NK-92 treated with Interleukin-12 subunit alpha and Interleukin-12 subunit beta, amount 100 ng/mL, for 24 hours (cell line): ENCODE measurements around the gene ENTR1.
"Not testable (repeated sequence)": the region's sequence is repeated elsewhere in the genome, so short reads cannot be mapped to it uniquely, and the experiment has no call there.

Experiments
- DNase-seq: peaks from one replicate; lab custom pipeline; 2025; lab: John Stamatoyannopoulos, UW

The ENTR1 gene

DNA sequence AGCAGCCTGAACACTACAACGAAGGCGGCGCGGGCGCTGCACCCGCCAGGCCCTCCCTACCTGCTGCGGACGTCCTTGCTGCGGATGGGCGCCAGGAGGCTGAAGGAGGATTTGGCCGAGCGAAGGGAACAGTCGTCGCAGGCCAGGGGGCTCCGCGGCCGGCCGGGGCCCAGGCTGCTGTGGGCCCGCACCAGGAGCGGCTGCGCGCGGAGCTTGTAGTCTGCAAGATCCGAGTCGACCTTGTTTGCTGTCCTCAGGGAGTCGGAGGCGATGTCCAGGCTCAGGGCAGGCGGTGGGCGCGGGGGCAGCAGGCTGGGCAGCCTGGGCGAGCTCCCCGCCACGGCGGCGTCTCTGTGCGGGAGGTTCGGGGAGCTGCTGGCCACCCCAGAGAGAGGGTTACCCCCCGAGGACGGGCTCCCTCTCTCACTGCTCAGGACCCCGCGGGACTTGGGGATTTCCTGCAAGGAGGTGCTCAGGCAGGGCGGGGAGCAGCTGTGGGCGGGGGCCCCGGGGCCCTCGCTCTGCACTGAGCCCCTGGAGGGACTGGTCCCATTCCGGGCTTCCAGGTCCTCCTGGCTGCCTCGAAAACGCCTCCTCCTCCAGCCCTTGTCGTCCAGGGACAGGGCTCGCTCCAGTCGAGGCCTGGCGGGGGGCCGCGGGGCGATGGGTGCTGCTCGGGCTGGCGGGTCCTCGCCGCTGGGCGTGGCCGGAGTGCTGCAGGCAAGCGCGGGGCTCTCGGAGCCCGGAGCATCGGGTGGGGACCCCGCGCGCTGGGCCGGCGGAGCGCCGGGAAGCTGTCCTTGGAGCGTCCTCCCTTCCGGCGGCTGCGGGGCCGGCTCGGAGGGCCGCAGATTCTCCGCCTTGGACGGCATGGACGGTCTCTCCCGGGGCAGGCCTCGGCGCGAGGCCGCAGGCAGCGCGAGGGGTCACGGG is 28.4 kb upstream of the ENTR1 start:
- no peak for DNase-seq

DNA sequence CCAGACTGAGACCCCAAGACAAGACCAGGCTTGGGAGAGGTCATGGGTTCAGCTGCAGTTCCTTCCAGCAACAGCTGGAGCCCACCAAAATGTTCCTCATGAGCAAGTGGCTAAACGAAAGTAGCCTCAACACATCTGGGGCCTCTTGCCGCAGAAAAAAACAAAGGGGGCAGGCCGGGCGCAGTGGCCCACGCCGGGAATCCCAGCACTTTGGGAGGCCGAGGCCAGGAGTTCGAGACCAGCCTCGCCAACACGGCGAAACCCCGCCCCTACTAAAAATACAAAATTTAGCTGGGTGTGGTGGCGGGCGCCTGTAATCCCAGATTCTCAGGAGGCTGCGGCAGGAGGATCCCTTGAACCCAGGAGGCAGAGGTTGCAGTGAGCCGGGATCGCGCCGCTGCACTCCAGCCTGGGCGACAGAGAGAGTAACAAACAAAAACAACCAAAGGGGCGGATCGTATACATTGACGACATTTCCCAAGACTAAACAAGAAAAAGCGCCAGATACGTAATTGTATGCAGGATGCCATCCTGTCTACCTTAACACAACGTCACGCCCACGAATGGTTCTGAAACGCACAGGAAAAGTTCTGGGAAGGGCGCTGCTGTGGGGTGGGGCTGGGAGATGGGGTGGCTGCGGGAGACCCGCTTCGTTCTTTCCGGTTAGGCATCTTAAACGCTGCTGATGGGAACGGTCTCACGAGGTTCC is 27.6 kb upstream of the ENTR1 start:
- DNase-seq, result no peak

DNA sequence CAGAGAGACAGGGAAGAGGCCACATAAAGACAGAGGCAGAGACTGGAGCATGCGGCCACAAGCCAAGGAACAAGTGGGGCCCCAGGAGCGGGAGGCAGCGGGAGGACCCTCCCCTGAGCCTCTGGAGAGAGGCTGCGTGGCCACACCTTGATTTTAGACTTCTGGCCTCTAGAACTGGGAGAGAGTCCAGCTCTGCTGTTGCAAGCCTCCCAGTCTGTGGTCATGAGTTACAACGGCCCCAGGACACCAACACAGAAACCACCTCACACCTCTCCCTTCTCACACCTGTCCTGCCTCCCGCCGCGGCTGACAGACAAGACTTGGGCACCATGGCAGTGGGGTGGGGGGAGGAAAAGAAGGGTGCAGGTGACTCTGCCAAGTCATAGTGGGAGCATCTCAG is 27.0 kb upstream of the ENTR1 start:
- DNase-seq, result no peak

DNA sequence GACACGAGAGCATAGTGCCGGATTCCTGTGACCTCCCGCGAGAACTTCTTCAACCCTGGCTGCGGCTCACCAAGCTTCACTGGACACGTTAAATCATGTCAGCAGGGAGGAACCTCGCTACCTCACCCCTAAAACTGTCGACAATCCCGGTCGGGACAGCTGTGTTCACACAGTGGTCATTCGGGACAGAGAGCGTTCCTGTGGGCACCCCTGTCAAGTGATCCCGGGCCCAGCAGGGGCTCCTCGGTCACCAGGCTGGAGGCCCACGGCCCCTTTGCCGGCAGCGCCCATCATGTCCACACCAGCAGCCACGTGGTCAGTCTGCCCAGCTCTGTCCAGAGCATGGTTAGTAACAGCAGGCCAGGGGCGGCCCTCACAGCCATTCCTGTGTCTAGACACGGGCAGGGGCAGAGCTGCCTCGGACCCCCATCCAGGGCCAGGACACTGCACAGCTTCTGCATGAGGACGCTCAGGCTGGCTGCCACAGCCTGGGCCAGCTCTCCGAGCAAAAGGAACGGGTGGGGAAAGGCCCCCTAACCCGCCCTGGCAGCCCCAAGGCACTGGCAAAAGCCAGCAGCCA is 25.7 kb upstream of the ENTR1 start:
- no peak for DNase-seq

DNA sequence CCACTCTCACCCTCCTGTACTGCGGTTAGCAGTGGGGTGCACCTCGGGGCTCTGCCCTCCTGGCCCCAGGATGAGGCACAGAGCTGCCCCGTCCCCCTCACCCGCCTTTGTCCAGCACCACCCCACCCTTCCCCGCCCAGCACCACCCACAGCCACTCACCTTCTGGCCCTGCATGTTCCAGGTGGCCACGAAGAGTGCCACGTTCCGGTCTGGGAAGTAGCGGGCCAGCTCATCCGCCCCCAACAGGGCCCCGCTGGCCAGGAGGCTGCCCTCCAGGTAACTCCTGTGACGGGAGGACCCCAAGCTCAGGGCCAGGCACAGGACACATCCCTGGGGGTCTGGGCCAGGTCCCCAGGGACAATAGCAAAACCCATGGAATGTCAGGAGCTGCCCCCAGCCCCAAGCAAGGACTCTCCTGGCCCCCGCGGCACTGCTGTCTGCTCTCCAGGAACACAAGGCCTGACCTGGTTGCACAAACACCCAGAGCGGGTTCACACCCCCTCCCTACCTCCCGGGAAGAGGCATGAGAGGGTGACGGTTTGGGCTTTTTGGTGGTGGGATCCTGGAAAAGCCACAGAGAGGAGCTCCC is 24.3 kb upstream of the ENTR1 start:
- DNase-seq, result no peak

DNA sequence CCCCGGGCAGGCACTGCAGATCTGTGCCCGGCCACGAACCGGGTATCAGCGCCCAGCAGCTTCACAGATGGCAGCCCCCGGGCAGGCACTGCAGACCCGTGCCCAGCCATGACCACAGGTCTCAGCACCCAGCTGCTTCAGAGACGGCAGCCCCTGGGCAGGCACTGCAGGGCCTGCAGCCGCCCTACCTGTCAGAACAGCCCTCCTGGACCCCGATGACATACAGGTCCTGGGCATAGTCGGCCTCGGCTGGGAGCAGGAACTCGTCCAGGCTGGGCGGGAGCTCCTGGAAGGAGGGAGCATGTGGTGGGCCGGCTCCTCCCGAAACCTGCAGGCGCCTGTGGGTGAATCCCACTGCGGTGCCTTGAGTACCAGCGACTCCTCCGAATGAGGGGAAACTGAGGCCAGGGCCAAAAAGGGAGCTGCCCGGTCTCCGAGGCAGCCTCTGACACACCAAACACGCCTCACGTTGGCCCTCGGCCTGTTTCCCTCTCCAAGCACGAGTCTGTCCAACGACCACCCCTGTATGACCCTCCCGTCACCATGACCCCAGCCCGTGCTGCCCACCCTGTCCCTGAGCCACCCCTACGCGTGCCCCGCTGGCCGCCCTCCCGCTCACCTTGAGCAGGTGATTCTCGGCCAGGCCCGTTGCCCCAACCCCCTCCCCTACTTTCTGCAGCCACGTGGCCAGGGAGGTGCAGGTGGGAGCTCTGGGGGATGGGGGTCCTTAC is 23.6 kb upstream of the ENTR1 start:
- no peak for DNase-seq

DNA sequence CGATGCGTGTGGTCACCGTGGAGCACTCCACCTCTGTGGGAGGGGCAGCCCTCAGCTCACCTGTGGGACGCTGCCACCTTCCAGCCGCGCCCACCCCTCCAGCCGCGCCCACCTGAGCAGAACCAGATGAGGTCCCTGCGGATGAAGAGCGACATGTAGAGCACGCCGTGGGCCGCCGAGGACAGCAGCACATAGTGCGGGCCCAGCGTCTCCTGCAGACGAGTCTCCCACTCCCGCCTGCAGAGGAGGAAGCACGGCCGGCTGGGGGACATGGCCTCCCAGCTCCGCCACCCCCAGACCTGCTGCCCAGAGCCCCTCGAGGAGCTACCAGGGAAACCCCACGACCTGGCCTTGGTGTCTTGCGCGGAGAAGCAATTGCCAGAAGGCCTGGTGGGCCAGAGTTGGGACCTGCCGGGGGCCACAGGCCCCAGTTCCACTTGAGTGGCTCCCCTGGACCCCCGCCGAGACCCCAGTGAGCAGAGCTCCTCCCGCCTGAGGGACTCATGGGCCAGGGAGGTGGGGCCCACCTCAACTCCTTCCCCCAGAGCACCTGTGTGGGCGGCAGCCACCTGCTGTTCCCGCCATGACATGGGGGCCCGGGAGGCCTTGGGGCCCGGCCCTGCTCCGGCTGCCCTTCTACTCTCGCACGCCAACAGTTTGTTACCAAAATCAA is 22.8 kb upstream of the ENTR1 start:
- no peak for DNase-seq

DNA sequence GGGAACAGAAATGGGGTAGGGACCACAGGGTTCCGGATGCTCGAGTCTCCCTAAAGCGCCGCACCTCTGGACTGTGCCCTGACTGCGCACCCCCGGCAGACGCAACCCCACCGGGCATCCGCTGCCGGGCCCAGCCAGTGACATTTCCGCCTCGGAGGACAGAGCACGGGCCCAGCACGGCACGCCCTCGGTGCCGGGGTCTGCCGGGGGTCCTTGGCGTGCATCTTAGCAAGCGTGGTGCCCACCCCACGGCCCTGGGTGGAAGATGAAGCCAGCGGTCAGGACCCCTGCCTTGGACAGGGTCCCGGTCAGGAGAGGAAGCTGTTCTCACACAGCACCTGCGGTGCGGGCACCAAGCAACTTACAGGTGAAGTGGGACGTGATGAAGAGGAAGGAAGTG is 22.2 kb upstream of the ENTR1 start:
- DNase-seq, result no peak

DNA sequence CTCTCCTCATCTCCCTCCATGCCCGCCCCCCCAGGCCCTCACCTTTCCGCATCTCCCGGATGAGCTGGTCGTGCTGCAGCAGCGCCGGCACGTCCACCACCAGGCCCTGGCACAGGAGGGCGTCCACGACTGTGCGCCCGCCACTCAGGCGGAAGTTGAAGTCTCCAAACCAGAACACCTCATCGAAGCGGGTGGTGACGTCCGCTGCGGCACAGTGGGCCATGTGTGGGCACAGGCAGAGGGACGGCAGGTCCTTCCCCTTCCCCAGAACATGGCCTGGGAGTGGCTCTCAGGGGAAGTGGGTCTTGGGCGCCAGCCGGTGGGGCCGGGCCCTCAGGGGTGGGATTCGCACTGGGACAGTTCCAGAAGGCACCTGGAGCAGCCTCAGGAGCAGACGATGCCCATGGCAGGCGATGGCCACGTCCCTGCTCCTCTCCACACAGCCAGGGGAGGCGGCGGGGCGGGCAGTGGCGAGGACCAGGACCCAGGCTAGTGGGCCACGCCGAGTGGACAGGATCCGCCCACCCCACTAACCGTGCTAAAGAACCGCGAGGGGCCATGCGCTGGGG is 21.5 kb upstream of the ENTR1 start:
- no peak for DNase-seq

DNA sequence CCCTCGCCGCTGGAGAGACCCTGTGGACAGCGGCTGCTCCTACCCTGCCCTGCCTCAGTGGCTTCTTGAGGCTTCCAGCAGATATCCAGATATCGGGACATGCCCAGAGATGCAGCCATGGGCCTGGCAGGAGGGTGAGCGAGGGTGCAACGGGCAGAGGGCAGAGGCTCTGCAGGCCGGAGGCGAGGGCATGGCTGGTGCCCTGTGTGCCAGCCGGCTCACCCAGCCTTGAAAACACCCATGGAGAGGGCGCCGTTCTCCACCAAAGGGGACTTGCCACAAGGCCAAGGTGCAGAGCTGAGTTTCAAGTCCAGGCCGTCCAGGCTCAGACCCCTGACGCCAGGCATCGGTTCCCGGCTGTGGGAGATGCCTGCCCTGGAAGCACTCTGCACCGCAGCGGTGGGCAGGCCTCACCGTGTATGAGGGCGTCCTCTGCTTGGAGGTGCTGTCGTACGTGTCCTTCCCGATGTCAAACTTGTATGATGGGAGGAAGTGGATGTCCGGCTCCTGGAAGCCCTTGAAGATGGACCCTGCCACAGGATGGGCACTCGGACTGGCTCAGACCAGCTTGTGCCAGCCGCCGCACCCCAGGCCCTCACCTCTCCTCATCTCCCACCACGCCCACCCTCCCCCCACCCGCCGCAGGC is 20.3 kb upstream of the ENTR1 start:
- DNase-seq, result no peak

DNA sequence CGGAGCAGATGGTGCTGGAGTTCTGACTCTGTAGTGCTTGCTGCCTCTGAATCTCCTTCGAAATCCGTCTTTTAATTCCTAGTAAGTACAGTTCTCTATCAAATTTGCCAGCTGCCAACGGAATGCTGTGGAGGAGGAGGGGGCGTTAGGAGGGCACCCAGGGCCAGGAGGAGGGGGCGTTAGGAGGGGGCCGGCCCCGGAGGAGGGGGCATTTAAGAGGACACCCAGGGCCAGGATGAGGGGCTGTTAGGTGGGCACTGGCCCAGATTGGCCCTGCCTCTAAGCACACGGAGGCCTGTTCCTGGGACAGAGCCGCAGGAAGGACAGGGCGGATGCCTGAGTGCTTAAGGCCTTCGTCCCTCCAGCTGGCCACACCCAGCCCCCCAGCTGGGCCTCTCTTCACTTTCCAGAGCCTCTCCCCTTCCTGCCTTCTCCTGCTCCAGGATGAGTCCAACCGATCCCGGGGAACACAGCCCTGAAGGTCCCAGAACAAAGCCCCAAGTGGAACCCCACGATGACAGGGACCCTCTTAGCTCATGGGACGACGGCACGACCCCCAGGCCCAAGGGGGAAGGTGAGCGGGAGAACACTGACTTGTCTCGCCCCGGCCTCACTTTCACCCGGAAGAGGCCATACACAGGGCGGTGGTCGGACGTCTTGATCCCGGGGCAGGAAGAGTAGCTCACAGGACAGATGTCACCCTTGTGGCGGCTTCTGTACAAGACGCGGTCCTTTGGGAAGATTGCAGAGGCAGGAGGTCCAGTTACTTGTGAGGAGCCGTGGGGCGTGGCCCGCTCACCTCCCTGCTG is 19.5 kb upstream of the ENTR1 start:
- DNase-seq, result no peak

DNA sequence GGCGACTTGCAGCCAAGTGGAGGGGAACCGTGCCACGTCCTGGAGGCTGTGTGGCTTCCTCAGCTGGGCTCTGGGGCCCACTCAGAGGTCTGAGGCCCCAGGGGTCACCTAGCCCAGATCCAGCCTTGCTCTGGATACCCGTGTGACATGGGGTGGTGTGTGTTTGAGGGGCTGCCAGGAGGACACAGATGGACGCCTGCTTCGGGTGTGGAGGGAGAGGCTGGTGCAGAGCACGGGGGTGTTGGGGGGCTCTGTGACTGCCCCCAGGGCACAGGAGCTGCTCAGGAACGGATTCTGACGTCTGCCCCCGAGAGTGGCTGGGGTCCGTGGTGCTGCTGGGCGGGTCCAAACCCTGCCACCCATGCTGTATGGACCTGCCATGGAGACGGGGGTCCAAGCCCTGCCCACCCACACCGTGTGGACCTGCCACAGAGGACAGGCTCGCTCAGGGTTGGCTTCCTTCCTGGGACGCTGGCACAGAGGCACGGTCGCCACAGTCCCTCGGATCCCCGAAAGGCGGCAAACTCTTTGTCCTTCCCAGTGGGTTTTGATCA is 18.7 kb upstream of the ENTR1 start:
- DNase-seq, result no peak

DNA sequence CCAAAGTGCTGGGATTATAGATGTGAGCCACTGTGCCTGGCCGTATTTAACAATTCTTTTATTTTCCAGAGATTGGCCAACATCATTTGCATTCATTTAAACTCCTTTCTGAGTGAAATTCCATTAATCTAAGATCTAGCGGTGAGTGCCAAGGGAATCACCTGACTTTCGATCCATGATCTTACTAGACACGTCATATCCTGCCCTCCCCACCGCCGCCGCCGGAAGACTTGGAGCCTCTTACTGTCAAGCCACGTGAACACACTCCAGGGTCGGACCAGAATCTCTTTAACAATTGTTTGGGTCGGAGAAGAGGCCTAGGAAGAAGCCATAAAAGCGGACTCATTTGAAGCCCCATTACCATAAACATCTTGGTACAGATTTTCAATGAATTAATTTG is 16.4 kb upstream of the ENTR1 start:
- DNase-seq, result no peak

DNA sequence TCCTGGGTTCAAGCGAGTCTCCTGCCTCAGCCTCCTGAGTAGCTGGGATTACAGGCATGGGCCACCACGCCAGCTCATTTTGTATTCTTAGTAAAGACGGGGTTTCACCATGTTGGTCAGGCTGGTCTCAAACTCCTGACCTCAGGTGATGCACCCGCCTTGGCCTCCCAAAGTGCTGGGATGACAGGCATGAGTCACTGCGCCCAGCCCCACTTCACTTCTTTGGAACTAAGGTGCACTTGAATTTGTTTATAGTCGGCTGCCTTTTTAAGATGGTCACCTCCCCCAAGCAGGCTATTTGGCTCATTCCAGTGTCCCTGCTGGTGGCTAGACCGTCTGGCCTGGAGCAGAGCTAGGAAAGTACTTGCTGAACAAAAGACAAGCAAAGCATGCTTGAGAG is 15.0 kb upstream of the ENTR1 start:
- DNase-seq, result not testable (repeated sequence)

DNA sequence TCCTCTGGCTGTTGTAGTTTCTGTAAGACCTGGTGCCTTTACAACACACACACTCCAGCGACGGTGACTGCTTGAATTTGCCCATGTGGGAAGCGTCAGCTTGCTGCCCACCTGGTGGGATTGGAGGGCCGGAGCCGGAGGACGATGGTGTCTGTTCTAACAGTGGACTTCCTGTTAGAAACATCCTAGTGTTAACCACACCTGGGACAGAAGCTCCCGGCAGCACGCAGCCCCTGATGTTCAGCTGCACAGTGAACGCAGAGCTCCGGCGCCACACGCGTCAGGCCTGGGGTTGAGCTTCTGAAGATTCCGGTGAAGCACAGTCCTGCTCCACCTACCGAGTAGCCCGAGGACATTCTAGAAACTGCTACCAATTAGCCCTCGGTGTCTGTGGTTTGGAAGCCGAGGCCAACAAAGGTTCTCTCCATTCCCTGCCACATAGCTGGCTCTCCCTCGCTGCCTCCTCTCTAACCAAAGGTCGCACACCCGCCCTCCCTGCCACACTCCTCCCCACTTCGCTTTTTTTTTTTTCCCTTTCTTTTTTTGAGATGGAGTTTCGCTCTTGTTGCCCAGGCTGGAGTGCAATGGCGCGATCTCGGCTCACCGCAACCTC is 14.4 kb upstream of the ENTR1 start:
- DNase-seq, result no peak

DNA sequence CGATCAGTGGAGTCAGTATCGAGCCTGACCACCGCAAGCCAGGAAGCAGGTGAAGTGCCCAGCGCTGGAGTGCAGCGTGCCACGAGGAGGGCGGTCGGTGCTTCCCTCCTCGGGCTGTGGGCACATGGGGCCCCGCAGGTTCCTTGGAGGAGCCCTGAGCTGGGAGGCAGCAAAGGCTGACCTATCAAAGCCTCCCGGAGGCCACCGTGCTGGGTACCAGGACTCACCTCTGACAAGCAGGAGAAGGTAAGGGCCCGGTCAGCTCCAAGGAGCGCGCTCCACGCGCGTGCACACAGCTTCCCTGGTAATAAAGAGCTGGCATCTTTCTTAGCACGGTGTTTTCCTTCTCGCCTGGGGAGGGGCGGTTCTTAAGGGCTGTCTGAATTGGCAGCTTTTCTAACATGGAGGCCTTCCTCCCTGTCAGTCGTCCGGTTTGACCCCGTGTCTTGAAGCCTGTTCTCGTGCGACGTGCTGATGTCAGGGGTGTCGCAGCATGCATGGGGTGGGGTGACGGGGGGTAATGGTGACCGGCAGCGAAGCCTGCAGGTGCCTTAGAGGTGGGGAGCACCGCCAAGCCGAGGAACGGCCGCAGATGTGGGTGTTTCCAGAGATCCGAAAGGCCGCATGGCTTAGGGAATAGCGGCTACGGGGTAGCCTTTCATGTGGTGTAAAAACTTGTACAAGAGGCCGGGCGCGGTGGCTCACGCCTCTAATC is 13.2 kb upstream of the ENTR1 start:
- DNase-seq, result no peak

DNA sequence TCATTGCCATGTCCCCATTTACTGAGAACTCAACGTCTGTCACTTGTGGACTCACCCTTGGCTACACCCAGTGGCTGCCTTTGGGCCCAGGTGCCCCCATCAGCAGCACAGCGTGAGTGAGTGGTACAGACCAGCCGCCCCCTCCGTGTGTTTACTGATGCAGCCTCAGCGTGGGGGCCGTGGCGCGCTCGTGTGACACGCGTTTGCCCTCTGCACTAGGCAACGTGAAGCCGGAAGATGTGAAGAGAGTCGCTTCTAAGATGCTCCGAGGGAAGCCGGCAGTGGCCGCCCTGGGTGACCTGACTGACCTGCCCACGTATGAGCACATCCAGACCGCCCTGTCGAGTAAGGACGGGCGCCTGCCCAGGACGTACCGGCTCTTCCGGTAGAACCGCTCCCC is 12.5 kb upstream of the ENTR1 start:
- no peak for DNase-seq

DNA sequence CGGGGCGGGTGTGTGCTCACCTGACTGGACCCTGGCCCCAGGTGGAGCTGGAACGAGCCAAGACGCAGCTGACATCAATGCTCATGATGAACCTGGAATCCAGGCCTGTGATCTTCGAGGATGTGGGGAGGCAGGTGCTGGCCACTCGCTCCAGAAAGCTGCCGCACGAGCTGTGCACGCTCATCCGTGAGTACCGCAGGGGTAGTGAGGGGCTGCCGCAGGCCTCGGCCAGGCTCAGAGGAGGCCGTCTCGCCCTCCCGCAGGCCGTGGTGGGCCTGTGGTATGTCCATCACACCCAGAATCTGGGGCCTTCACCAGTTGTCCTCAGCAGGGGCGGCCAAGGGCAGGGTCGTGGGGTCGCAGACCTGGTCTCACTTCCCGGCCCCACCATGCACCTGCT is 11.4 kb upstream of the ENTR1 start:
- DNase-seq, result no peak
